ENCODE data around the gene BANP.

DNA sequence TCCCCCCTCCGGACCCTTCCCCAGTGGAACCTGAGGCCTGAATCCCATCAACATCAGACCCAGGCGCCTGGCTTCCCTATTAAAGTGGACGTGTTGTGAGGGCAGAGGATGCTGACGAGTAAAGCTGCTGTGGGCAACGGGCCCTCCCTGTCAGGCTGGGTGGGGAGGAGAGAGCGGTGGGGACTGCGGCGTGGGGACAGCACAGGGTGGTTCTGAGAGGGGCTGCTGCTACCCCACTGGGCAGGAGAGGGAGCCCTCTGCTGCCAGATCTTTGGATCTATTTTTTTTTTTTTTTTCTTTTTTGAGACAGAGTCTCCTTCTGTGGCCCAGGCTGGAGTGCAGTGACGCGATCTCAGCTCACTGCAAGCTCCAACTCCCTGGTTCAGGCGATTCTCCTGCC, 20.8 kb upstream of the BANP start:
- TF ChIP-seq EZH2phosphoT487 (IDR thresholded peaks at IDR 0.05; ENCODE audit: borderline replicate concordance, low read depth) (no peak), CHD2 (IDR thresholded peaks at IDR 0.05; ENCODE audit: low read length, partially characterized antibody) (no peak), SMC3 (IDR thresholded peaks at IDR 0.05; ENCODE audit: low read depth, low read length) (peak; percentile 17; the same call in 1 of the 2 replicates), CTCF (IDR thresholded peaks at IDR 0.05) (peak; percentile 37), EP300 (IDR thresholded peaks at IDR 0.05; ENCODE audit: borderline replicate concordance in 1 of 2, low read depth in 1 of 2, low read length in 1 of 2) (no peak), YY1 (IDR thresholded peaks at IDR 0.05; ENCODE audit: low read depth) (no peak), NFIC (IDR thresholded peaks at IDR 0.05; ENCODE audit: borderline replicate concordance) (no peak), GABPA (IDR thresholded peaks at IDR 0.05; ENCODE audit: low read depth) (no peak), RAD21 (IDR thresholded peaks at IDR 0.05; ENCODE audit: low read length) (peak; percentile 55), RFX5 (IDR thresholded peaks at IDR 0.05; ENCODE audit: low read length) (no peak), POLR2AphosphoS5 (IDR thresholded peaks at IDR 0.05; ENCODE audit: low read depth, low read length) (no peak)
- TF ChIP-seq, protein P1, sequence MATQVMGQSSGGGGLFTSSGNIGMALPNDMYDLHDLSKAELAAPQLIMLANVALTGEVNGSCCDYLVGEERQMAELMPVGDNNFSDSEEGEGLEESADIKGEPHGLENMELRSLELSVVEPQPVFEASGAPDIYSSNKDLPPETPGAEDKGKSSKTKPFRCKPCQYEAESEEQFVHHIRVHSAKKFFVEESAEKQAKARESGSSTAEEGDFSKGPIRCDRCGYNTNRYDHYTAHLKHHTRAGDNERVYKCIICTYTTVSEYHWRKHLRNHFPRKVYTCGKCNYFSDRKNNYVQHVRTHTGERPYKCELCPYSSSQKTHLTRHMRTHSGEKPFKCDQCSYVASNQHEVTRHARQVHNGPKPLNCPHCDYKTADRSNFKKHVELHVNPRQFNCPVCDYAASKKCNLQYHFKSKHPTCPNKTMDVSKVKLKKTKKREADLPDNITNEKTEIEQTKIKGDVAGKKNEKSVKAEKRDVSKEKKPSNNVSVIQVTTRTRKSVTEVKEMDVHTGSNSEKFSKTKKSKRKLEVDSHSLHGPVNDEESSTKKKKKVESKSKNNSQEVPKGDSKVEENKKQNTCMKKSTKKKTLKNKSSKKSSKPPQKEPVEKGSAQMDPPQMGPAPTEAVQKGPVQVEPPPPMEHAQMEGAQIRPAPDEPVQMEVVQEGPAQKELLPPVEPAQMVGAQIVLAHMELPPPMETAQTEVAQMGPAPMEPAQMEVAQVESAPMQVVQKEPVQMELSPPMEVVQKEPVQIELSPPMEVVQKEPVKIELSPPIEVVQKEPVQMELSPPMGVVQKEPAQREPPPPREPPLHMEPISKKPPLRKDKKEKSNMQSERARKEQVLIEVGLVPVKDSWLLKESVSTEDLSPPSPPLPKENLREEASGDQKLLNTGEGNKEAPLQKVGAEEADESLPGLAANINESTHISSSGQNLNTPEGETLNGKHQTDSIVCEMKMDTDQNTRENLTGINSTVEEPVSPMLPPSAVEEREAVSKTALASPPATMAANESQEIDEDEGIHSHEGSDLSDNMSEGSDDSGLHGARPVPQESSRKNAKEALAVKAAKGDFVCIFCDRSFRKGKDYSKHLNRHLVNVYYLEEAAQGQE (IDR thresholded peaks at IDR 0.05; ENCODE audit: low read depth, low read length): no peak
- TF ChIP-seq, protein P2, sequence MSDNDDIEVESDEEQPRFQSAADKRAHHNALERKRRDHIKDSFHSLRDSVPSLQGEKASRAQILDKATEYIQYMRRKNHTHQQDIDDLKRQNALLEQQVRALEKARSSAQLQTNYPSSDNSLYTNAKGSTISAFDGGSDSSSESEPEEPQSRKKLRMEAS (IDR thresholded peaks at IDR 0.05; ENCODE audit: low read depth): no peak
